Measurements from ENCODE around the gene RSPO4.

The RSPO4 gene

DNA sequence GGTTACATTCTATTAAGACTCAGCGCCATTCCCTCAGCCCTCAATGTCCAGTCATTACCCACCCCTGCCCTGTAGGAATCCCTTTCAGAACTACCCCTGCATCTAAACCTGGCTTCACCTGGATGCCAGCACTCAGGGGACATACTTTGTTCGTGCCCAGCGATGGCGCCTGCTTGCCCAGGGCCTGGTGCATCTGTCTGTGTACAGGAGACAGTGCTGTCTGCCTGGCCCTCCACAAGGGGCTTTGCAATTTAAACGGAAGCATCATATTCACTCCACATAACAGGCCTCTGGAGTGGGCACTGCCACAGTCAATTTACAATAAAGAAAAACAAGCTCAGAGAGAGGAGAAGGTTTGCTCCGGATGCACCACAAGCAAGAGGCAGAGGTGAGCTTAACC lies 4.6 kb downstream of the RSPO4 start:
- Histone ChIP-seq H3K79me2 (ENCODE audit: low read length) (no peaks in the 10 kb centered on the region), H3K4me3 (ENCODE audit: low read length) (no peak overlapping the region), H3K36me3 (replicated peaks; ENCODE audit: low read depth, low read length) (no peaks in the 10 kb centered on the region), H3K4me2 (ENCODE audit: low read length) (no peak overlapping the region), H3K27me3 (ENCODE audit: low read depth, low read length) (peaks cover 17% of the 10 kb centered on the region), H3K4me1 (ENCODE audit: low read length) (no peaks in the 10 kb centered on the region), H3K27ac (ENCODE audit: low read length) (no peak overlapping the region), H3K9ac (ENCODE audit: low read length) (no peak overlapping the region), H3K9me3 (ENCODE audit: insufficient read depth, low read length) (no peaks in the 10 kb centered on the region), H4K20me1 (ENCODE audit: insufficient read depth, low read length) (no peaks in the 10 kb centered on the region), H2AFZ (ENCODE audit: low read depth, low read length) (no peak overlapping the region)
- TF ChIP-seq, protein P1, sequence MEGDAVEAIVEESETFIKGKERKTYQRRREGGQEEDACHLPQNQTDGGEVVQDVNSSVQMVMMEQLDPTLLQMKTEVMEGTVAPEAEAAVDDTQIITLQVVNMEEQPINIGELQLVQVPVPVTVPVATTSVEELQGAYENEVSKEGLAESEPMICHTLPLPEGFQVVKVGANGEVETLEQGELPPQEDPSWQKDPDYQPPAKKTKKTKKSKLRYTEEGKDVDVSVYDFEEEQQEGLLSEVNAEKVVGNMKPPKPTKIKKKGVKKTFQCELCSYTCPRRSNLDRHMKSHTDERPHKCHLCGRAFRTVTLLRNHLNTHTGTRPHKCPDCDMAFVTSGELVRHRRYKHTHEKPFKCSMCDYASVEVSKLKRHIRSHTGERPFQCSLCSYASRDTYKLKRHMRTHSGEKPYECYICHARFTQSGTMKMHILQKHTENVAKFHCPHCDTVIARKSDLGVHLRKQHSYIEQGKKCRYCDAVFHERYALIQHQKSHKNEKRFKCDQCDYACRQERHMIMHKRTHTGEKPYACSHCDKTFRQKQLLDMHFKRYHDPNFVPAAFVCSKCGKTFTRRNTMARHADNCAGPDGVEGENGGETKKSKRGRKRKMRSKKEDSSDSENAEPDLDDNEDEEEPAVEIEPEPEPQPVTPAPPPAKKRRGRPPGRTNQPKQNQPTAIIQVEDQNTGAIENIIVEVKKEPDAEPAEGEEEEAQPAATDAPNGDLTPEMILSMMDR (IDR thresholded peaks at IDR 0.05; ENCODE audit: low read depth, low read length): no peak
- TF ChIP-seq EZH2phosphoT487 (IDR thresholded peaks at IDR 0.05; ENCODE audit: low read depth): no peak

DNA sequence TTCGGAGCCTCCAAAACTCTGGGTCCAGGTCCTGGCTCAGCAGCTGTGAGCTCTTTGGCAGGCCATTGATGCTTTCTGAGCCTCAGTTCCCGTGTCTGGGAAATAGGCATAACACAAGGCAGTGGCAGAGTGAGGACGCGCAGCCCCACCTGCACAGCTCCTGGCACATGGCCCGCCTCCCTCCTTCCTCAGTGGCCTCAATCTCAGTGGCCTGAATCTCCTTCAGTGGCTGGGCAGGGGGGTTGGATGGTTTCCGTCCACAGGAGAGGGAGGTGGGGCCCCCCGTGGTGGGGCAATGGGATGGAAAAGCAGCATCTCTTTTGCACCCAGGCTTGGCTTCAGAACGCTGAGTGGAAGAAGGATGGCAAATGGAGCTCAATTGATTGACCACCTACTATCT lies 5.1 kb downstream of the RSPO4 start:
- Histone ChIP-seq H3K79me2 (ENCODE audit: low read length) (no peaks in the 10 kb centered on the region), H3K36me3 (replicated peaks; ENCODE audit: low read depth, low read length) (no peaks in the 10 kb centered on the region), H3K9ac (ENCODE audit: low read length) (no peak overlapping the region), H3K4me2 (ENCODE audit: low read length) (no peak overlapping the region), H3K27me3 (ENCODE audit: low read depth, low read length) (peaks cover 20% of the 10 kb centered on the region), H4K20me1 (ENCODE audit: insufficient read depth, low read length) (no peaks in the 10 kb centered on the region), H3K9me3 (ENCODE audit: insufficient read depth, low read length) (no peaks in the 10 kb centered on the region), H3K27ac (ENCODE audit: low read length) (no peak overlapping the region), H3K4me3 (ENCODE audit: low read length) (no peak overlapping the region), H2AFZ (ENCODE audit: low read depth, low read length) (no peak overlapping the region), H3K4me1 (ENCODE audit: low read length) (no peaks in the 10 kb centered on the region)
- TF ChIP-seq EZH2phosphoT487 (IDR thresholded peaks at IDR 0.05; ENCODE audit: low read depth): no peak
- TF ChIP-seq, protein P1 (IDR thresholded peaks at IDR 0.05; ENCODE audit: low read depth, low read length): no peak

DNA sequence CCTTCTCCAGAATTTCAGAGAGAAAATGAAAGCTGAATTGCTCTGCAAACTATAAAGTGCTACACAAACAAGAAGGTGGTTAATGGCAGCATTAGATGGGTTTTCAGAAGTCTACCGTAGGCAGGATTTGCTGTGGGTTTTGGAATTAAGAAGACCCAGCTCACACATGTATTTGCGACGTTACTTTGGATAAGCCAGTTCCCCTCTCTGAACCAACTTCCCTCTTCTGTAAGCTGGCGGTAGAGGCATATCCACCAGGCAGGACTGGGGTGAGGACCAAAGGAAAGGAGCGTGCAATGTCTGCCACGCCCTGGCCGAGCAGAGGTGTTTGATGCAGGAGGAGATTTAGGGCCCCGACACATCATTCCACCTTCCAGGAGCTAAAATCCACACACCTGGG lies 6.9 kb downstream of the RSPO4 start:
- Histone ChIP-seq H3K4me1 (ENCODE audit: low read length) (no peaks in the 10 kb centered on the region), H3K27me3 (ENCODE audit: low read depth, low read length) (peaks cover 13% of the 10 kb centered on the region), H3K36me3 (replicated peaks; ENCODE audit: low read depth, low read length) (no peaks in the 10 kb centered on the region), H3K79me2 (ENCODE audit: low read length) (no peaks in the 10 kb centered on the region), H3K27ac (ENCODE audit: low read length) (no peak overlapping the region), H3K4me2 (ENCODE audit: low read length) (no peak overlapping the region), H4K20me1 (ENCODE audit: insufficient read depth, low read length) (no peaks in the 10 kb centered on the region), H3K9ac (ENCODE audit: low read length) (no peak overlapping the region), H3K9me3 (ENCODE audit: insufficient read depth, low read length) (no peaks in the 10 kb centered on the region), H2AFZ (ENCODE audit: low read depth, low read length) (no peak overlapping the region), H3K4me3 (ENCODE audit: low read length) (no peak overlapping the region)
- TF ChIP-seq, protein P1 (IDR thresholded peaks at IDR 0.05; ENCODE audit: low read depth, low read length): no peak
- no peak for TF ChIP-seq EZH2phosphoT487 (IDR thresholded peaks at IDR 0.05; ENCODE audit: low read depth)

DNA sequence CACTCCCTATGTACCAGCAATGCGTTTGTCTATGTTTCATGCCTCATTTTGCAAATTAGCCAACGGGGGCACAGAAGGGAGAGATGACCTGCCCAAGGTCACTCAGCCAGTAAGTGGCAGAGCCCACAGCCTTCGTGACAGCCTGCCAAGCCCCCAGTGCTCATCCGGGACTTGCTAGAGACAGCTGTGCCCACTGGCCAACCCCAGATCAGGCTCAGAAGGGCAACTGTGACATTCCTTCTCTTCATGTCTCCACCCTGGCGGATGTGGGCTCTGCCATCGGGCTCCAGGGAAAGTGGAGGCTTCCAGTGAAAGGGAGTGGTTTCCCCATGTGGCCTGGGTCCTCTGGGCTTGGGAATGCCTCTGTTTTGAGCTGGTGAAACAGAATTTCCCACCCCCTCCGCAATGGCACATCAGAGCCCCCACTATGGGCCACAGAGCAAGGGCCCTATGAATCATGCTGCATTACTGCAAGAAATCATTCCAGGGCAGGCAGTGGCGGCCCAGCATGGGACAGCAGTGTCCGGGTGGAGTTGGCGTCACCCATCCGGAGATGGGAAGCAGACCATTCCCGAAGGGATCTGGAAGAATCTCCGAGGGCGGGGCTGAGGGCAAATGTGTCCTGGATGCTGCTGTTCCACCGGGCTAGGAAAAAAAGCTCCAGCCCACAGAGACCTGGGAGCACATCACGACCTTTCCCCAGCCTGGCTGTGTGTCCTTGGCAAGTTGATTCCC lies 9.1 kb downstream of the RSPO4 start:
- no peak overlapping the region for H3K4me2 ChIP-seq (ENCODE audit: low read length)
- H3K4me3 ChIP-seq (ENCODE audit: low read length): no peak overlapping the region
- no peak overlapping the region for H3K27ac ChIP-seq (ENCODE audit: low read length)
- H3K79me2 ChIP-seq (ENCODE audit: low read length): no peaks in the 10 kb centered on the region
- TF ChIP-seq, protein P1 (IDR thresholded peaks at IDR 0.05; ENCODE audit: low read depth, low read length): no peak
- TF ChIP-seq EZH2phosphoT487 (IDR thresholded peaks at IDR 0.05; ENCODE audit: low read depth): no peak
- no peak overlapping the region for H2AFZ ChIP-seq (ENCODE audit: low read depth, low read length)
- H3K36me3 ChIP-seq (replicated peaks; ENCODE audit: low read depth, low read length): no peaks in the 10 kb centered on the region
- H3K4me1 ChIP-seq (ENCODE audit: low read length): no peaks in the 10 kb centered on the region
- peaks cover 10% of the 10 kb centered on the region; the same call in 1 of the 2 replicates for H3K27me3 ChIP-seq (ENCODE audit: low read depth, low read length)
- no peak overlapping the region for H3K9ac ChIP-seq (ENCODE audit: low read length)
- H3K9me3 ChIP-seq (ENCODE audit: insufficient read depth, low read length): no peaks in the 10 kb centered on the region
- H4K20me1 ChIP-seq (ENCODE audit: insufficient read depth, low read length): no peaks in the 10 kb centered on the region
